PC-3 (cell line): ENCODE results near the gene CCKAR.

Experiments
- EZH2 ChIP-seq: fragments of 300-600 bp; sonication (generic); IDR thresholded peaks from one replicate; pipeline ENCODE4 v1.6.1; 2017; ENCODE audit warnings: antibody characterized with exemption, mild to moderate bottlenecking, low read length; ENCODE audit not compliant: unreplicated experiment
- EZH2phosphoT487 ChIP-seq: fragments of 300-600 bp; sonication (generic); IDR thresholded peaks from 2 replicates; pipeline ENCODE4 v1.6.1; 2018; ENCODE audit warnings: mild to moderate bottlenecking, antibody characterized with exemption, low read length, borderline replicate concordance
- TF ChIP-seq, protein P1 (sequence below): fragments of 300-600 bp; sonication (generic); conservative IDR thresholded peaks from 2 replicates; pipeline ENCODE4 v1.5.1; 2017; ENCODE audit warnings: antibody characterized with exemption, low read depth, mild to moderate bottlenecking, low read length

GRCh38 chr4:26447378-26447777, 42.9 kb downstream of the CCKAR start:
- TF ChIP-seq, protein P1, sequence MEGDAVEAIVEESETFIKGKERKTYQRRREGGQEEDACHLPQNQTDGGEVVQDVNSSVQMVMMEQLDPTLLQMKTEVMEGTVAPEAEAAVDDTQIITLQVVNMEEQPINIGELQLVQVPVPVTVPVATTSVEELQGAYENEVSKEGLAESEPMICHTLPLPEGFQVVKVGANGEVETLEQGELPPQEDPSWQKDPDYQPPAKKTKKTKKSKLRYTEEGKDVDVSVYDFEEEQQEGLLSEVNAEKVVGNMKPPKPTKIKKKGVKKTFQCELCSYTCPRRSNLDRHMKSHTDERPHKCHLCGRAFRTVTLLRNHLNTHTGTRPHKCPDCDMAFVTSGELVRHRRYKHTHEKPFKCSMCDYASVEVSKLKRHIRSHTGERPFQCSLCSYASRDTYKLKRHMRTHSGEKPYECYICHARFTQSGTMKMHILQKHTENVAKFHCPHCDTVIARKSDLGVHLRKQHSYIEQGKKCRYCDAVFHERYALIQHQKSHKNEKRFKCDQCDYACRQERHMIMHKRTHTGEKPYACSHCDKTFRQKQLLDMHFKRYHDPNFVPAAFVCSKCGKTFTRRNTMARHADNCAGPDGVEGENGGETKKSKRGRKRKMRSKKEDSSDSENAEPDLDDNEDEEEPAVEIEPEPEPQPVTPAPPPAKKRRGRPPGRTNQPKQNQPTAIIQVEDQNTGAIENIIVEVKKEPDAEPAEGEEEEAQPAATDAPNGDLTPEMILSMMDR, result no peak
- TF ChIP-seq EZH2phosphoT487 (no peak), EZH2 (no peak)
